GM18526 (cell line): Measurements from ENCODE around the gene NEDD4L.

Experiments used
- POLR2A ChIP-seq: IDR thresholded peaks from 3 replicates; pipeline ENCODE4 v1.6.1; 2011; ENCODE audit not compliant: insufficient read length; ENCODE audit errors: extremely low read depth

Gene NEDD4L

DNA sequence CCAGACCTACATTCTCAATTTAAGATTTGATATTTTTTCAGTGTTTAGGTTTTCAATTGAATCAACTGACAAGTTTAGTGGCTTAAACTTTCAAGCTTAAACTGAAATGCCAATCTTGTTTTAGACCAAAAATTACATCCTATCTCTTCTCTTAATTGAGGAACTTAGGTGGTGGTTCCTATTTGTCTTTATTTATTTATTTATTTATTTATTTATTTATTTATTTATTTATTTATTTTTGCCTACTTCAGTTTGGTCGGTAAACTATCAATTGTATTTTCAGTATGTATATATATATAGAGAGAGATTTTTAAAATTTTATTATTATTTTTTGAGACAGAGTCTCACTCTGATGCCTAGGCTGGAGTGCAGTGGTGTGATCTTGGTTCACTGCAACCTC, 68.1 kb downstream of the NEDD4L start:
- TF ChIP-seq POLR2A: no peak

DNA sequence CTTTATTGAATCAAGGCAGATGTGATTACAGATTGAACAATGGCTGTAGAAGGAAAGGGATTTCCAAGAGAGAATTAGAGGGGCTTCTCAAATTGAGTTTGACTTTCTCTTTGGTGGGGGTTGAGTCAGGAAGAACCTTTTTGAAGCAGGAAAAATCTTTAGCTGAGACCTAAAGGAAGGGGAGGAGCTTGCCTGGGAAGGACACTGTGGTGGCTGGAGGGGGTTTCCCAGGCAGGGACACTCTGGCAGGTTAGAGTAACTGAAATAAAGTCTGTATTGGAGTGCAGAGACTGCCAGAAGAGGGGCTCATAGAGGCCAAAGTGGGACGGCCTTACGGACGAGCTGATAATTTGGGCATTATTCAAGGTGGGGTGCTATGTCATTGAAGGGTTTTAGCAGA, 69.3 kb downstream of the NEDD4L start:
- no peak for TF ChIP-seq POLR2A

DNA sequence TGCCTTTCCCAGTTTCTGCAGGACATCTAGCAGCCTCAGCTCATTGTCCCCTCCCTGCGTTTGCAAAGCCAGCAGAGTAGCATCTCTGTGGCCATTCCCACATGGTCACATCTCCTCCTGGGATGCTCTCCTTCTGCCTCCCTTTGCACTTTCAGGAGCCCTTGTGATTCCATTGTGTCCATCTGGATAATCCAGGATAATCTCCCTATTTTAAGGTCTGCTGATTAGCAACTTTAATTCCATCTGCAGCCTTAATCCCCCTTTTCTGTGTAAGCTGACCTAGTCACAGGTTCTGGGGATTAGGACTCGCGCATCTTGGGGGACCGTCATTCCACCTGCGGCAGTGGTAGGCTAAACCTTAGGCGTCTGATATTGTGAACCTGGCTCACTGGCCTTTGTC, 70.7 kb downstream of the NEDD4L start:
- no peak for TF ChIP-seq POLR2A

DNA sequence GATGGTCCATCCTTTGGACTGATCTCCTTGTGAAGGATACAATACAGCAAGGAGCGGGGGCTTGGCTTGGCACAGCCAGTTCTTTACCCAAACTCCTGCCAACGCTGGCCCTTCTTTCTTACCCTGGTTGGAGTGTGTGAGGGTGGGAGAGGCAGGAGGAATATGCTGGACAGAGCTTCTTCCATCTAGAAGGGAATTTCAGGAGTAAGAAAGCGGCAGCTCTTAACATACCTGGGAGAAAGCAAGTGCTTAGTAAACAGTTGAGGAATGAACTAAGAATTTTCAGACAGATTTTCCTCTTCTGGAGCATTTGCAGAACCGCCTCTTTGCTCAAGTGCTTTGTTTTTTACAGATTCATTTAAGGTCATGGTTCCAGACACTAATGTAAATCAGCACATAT, 72.8 kb downstream of the NEDD4L start:
- TF ChIP-seq POLR2A: no peak

DNA sequence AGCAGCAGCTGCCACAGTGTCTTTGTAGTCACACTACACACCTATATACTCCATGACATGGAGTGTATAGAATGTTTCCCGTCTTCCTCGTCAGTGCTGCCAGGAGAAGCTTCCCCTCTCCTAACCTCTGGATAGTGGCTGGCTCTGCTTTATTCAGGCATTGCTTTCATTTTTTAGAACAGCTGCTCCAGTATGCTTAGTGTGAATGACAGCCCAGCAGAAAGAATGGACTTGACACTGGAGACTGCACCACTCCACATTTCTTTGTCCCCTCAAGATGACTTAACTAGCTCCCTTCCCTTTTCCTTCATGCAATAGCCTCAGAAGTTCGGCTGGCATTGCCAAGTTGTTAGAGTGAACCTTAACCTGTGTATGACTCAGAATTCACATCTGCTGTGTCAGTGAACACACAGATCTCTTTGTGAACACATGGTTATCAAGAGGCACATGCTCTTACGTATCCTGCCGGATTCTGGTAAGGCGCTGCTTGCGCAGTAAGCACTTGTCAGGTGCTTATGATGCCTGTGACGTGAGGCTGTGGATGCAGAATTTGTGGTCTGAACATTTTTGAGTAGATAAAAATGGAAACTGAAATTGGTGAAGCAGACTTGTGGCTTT, 73.9 kb downstream of the NEDD4L start:
- TF ChIP-seq POLR2A: no peak

DNA sequence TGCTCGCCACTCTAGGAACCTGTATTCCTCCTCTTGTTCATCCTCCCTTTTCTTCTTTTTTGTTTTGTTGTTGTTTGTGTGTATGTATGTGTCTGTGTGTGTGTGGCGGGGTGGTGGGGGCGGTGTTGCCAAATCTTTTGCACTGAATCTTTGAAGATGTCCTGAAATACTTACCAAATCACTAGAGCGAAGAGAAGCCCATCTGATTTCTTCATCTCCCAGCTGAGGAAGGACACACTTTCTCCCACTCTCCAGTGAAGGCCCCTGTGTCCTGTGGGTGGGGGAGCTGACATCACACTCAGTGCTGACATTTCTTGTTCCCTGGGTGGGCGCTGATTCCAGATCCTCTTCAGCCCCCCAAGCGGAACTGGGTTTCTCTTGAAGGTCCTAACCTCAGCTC, 74.5 kb downstream of the NEDD4L start:
- no peak for TF ChIP-seq POLR2A

DNA sequence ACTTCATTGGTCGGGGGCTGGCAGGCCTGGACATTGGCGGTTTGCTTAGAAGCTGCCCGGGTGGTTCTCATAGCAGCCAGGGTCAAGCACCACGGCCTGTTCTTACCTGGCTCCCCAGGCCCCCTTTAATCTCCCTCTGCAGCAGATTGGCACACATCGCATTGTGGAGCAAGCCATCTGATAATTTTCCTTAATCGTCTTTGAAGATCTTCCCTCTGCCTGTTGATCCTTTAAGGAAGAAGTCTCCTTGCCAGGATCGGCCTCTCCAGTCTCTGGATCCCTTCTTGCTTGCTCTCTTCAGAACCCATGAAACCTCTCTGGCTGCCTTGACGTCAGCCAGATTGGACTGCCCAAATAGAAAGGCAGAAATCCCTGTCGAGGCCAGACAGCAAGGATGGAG, 75.8 kb downstream of the NEDD4L start:
- TF ChIP-seq POLR2A: no peak

DNA sequence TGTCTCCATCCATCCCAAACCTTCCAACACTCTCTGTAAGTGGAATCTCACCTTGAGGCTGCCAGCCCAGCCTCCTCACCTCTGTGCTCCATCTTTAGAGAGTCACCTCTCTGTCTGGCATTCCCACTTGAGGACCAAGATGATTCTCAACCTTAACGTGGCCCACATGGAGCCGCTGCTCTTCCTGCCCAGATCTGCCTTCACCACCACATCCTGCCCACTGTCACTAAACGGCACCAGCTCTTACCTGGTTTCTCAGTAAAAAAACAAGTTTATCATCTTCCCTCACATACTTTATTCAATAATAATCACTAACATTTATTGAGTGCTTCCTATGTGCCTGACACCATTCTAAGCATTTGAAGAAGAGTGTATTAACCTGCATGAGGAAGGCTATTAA, 80.4 kb downstream of the NEDD4L start:
- no peak for TF ChIP-seq POLR2A

DNA sequence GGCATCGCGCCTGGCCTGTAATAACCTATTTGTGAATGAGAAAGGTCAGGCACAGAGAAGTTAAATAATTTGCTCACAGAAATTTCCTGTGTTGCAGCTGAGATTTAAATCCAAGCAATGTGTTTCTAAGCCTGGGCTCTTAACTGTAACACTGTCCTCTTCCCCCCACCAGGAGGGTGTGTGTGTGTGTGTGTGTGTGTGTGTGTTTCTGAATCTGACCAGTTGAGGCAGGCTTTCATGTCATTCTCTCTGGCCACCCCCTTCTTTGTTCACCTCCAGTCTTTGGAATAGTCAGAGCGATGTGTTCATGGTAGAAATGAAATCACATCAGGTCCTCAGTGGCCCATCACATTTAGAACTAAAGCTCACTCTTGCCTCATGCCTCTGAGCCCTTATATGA, 81.2 kb downstream of the NEDD4L start:
- no peak for TF ChIP-seq POLR2A

DNA sequence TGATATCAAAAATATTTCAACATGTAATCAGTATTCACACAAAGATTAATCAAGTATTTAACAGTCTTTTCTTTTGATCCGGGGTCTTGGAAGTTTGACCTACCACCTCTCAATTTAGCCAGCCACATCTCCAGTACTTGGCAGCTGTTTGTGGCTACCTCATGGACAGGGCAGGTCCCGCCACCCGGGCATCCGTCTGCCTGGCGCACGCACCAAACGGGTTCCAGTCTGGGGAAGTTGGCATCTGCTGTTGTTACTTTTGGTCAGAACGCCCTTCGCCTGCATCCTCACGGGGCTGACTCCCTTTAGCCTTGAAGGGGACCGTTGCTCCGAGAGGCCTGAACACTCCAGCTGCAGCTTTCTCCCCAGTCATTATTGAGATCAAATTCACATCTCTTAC, 81.7 kb downstream of the NEDD4L start:
- no peak for TF ChIP-seq POLR2A

DNA sequence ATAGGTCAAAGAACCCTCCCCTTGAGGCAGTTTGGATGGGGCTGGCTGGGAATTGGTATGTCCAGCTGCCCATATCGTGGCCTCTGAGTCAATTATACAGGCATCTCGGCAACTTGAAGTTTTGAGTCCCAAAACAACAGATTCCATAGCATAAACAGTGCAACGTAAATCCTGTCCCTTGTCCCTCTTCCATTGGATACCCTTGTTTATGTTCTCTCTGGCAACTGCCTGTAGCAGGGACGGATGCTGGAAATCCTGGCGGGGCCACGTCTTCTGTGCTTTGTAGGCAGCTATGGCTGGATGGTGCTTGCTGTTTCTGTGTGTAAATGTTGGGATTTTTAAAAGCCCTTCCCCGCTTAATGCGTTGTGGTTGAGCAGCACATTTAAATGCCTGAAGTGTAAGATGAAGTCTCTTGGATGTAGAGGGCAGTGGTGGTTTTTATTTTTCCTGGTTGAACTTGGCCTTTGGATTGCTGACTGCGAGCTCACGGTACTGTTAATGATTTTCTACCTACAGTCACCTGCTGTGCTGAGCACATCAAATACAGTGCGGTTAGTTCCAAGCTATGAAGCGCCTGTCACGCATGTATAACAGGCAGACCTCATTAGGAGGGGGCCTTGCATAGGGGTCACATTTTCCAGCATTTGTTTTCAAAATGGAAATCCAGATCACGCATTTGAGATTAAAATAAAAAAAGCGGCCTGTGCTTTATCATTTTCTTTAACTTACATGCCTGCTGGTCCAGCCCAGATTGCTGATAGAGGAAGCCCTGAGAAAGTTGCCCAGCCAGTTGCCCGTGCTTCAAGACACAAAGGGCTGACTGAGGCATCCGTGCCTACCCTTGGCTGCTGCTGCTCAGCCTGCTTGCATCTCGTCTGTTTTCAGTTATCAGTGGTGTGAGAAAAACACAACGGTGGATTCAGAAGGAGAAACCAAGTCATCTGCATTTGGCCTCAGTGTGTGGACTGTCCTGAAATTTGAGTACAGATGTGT, 84.7 kb downstream of the NEDD4L start:
- TF ChIP-seq POLR2A: no peak

DNA sequence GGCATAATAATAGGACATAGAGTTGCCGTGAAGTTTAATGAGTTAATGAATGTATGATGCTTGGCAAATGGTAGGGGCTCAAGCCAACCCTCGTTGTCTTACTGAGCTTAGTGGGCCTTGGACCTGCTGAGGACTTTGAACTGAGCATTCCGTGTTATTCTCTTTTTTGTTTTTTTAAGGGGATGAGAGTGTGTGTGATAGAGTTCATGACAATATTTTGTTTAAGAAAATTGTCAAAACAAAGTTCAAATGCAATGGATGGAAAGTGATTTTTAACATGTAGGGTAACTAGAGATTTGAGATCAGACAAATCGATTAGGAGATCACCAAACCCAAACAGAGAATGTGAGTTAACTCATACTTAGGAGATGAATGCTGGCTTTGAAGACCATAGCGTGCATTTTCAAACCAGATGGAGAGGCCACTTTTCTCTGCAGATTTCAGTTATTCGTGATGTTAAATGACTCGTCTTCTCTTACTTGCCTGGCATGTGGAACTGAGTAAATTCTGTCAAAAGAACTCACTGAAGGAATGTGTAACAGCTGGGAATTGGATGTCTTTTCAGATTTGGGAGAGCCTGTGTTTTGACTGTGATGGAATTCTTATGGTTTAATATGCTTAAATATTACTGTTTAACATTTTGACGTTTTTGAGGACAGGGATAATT, 88.7 kb downstream of the NEDD4L start:
- no peak for TF ChIP-seq POLR2A

DNA sequence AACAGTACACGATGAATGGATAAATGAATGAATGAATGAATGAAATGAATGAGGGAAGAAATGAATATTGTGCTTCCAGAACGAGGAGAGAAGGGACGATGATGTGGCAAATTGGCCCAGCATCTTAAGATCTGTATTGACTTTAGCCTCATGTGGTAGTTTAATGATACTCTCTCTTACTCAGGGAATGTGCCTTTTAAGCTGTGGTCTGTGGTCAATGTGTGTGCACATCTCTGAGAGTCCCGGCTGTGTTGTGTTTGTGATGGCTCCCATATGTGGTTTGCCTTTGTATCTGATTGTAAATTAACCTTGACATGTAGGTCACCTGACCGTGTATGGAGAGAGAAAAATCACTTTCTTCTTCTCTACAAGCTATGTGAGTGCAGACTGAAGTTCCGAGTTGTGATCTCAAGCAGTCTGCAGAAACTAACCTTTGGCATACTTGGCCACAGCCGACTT, 91.2 kb downstream of the NEDD4L start:
- no peak for TF ChIP-seq POLR2A

DNA sequence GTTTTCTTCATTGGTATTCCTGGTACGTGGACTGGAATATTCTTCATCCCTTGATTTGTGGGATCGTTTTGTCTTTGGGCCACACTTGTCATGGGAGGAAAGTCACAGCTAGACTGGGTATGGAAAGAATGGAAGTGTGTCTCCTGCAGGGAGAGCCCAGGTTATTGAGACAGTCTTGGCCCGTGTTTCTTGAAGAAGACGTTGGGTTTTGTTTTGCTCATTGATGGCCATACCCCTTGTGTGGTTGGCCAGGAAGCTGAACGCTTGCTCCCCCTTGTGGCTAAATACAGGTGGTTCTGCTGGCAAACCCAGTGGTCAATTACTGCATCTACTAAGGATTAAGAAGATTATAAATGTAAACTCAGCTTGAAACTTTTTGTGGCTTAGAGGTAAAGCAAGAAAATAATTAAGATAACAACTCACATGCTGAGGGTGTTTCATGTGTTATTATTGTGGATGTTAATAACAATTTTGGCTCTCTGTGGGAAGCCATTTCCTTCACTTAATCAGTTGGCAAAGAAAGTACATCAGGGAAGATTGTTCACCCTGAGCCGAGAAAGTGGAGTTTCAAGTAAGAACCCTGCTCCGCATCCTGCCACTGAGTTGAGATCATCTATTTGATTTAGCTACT, 91.8 kb downstream of the NEDD4L start:
- no peak for TF ChIP-seq POLR2A

DNA sequence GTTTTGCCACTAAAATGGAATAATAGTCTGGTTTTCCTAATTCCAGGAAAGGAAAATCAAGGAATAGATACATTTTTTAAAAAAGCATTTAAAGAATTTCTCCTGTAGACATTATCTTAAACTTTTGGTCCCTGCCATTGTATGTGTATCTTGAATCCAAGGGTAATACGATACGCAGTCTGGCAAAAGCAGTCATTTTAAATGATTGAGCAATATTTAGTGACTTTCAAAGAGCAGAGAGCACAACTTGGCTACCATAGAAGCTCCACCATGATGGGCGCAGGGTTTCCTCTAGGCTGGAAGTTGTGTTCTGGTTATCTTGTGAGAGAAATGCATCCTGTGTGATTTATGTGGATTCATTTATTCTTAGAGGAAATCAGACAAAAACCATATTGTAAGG, 92.9 kb downstream of the NEDD4L start:
- no peak for TF ChIP-seq POLR2A
